Dermis blood vessel endothelial cell (primary cell): Measurements from ENCODE around the gene ZCRB1. TPM values are rescaled to one million over a fixed set of nuclear protein-coding genes. Genes with fewer than 3 reads are reported as not detected.
A peak's percentile ranks its signal among the peaks of the same experiment; 100 is the strongest.
"Not testable (repeated sequence)": the region's sequence is repeated elsewhere in the genome, so short reads cannot be mapped to it uniquely, and the experiment has no call there.

Source experiments
- DNase-seq: peaks from one replicate; pipeline ENCODE4 v3.0.0; 2010
- total RNA-seq: library from RNA; depleted of rRNA; stranded (reverse); fragments of >200 nt; gene quantifications from 2 replicates; pipeline ENCODE4 v1.2.3, GENCODE V29; 2014

The ZCRB1 gene, protein sequence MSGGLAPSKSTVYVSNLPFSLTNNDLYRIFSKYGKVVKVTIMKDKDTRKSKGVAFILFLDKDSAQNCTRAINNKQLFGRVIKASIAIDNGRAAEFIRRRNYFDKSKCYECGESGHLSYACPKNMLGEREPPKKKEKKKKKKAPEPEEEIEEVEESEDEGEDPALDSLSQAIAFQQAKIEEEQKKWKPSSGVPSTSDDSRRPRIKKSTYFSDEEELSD
- 22.1 and 33.4 TPM in 2 replicates for total RNA-seq

DNA sequence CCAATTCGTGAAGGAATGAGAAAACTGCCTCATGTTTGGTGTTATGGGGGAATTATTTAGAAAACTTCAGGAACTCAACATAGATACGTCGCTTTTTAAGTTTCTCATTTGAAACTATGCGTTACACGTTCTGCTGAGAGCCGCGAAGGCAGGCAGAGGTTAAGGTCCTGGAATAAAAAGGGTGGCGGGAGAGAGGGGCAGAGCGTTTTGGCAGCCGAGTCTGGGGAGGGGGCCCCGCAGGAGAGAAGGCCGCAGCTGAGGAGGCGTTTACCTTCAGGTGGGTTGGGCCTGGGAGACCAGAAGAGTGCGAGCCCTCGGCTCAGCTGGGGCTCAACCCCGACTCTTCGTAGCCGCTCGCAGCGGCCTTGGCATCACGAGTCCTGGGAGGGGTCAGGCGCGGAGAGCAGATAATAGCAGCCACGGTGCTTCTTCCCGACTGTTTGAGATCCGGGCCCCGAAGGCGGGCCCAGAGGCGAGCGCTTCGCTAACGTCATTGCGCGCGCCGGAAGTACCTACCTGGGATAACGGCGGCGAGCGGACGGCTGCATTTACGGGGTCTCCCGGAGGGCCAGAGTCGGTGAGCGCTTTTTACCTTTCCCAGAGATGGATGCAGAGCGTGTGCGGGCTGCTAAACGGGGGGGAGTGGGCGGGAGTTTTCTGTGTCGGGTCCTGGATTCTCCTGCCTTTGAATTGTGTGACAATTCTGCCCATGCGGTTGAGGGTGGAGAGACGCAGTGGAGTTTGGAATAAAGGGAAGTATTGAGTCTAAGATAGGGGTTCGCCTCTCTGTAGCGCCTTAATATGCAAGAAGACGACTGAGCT lies at the start of gene ZCRB1, which contains the start of gene PPHLN1:
Gene ZCRB1 (minus strand): TSS at position 442 of the 822 bp plus-strand sequence. CDS start 1,992 bp downstream, outside the sequence.
Gene PPHLN1 (plus strand): TSS at position 515 of the 822 bp plus-strand sequence. CDS start 9,736 bp downstream, outside the sequence.
- DNase-seq: peak; percentile 79

DNA sequence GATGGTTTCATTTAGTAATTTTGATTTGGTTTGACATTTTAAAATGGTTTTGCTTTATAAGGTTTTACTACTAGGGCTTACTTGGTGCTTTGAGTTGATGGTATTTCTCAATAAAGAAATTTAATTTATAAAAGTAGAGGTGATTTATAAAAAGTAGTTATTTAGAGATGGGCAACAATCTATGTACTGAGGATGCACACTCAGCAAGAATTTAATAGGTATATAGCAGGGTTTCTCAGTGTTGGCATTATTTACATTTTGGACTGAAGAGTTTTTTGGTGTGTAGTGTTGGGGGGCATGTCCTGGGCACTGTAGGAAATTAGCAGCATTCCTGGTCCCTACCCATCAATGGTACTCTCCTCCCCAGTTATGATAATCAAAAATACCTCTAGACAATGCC lies 47.8 kb upstream of the ZCRB1 start:
- no peak for DNase-seq

DNA sequence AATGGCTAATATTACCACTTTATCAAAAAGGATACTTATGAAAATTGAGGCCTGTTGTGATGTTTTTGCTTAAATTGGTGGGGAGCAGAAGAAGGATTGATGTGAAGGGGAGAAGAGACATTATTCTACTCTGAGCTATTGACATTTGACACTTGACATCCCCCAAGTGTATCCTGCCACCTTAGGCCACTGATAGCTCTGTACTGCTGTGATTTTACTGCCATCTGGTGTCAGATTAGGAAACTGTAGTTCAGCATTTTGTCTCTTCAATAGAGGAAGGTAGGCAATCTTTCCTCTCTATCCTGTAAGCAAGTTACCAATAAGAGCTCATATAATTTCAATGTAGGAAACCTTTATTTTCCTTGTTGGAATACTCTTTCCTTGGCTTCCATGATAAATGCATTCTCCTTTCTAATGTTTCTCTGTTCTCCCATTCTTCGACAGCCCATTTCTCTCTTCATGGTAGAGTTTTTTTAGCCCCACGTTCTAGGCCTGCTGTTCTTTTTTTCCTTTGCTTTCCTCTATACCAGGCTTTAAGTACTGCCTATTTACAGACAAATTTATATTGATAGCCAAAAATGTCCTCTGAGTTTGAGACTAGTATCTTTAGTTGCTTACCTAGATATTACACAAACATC lies 46.4 kb upstream of the ZCRB1 start:
- DNase-seq: peak; percentile 70

DNA sequence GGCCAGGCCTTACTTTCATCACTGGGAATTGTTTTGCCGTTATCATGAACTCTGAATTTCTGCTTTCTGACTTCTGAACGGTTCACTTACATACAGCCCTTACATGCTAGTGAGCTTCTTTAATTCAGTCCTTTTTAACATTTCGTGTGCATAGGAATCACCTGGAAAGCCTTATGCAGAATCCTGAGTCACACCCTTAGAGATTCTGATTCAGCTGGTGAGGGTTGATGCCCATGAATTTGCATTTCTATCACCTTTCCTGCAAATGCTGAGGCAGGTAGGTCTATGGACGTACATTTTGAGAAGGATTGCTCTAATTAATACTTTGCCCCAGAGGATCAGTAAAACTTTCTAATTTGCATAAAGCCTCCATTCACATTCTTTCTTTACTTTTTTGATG lies 44.1 kb upstream of the ZCRB1 start:
- DNase-seq: no peak

DNA sequence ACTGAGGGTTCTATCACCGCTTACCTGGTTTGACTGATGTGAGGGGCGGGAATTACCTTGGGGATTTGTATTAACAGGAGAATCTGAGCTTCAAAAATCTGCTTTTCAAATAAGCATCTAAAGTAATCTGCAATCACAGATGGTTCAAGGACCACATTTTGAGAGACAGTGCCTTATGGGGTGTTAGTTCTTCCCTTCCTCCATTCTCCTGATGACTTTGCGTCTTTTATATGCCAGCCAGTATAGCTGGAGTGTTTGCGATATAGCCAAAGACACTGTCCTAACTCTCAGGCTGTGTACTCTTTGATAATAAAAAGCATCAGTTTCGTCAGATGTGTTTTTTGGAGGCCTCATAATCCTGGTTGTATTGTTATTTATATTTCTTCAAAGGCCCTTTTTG lies 39.6 kb upstream of the ZCRB1 start:
- no peak for DNase-seq

DNA sequence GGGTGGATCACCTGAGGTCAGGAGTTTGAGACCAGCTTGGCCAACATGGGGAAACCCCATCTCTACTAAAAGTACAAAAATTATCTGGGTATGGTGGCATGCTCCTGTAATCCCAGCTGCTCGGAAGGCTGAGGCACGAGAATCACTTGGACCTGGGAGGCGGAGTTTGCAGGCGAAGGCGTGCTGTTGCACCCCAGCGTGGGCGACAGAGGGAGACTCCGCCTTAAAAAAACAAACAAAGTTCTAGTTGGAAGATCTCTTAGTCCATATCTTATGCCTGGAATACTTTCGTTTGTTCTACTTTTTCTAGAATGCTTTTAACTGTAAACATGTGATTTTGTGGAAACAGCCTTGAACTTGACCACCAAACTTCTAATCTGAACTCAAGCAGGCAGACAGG lies 38.8 kb upstream of the ZCRB1 start:
- no peak for DNase-seq

DNA sequence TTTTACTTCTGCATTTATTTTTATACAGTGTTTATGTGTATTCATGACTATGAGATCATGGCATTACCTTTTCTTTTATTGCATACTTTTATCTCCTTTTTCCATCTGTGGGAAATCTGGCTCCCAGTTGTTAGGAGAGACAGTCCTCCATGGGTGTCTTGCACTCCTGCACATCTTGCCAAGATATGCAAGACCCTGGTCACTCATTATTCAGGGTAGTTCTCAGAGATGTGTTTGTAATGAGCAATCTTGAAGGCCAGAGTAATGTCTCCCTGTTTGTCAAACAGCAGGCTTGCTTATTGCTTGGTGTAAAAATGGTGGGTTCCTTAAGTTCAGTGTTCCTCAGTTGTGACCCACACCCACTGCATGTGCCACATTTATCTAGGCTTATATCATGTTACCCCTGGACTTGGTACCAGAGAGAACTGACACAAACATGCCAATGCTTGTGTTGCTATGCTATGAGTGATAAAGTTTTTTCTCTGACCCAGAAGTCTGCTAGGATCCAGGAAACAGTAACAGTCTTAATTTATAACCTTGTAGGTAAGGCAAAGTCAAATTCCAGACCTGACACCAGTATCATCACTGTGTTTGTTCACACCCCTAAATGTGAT lies 36.9 kb upstream of the ZCRB1 start:
- DNase-seq: no peak

DNA sequence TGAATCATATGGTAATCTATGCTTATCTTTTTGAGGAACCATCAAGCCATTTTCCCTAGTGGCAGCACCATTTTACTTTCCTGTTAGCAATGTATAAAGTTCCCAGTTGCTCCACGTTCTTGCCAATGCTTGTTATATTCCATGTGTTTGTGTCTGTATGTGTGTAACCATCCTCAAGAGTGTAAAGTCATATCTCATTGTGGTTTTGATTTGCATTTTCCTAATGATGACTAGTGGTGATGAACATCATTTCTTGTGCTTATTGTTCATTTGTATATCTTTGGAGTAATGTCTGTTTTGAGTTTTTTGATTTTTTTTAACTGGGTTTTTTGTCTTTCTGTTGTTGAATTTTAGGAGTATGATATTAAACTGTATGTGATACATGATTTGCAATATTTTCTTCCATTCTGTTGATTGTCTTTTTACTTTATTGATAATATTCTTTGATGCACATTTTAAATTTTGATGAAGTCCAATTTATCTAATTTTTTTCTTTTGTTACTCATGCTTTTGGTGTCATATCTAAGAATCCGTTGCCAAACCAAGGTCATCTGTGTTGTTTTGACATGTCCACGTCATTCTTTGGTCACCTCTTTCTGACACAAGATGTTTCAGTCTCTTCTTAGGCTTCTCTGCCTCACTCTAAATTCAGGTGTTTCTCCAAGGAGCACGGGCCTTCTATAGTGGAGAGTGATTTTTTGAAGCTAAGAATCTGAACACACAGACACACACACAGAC lies 36.2 kb upstream of the ZCRB1 start:
- no peak for DNase-seq

DNA sequence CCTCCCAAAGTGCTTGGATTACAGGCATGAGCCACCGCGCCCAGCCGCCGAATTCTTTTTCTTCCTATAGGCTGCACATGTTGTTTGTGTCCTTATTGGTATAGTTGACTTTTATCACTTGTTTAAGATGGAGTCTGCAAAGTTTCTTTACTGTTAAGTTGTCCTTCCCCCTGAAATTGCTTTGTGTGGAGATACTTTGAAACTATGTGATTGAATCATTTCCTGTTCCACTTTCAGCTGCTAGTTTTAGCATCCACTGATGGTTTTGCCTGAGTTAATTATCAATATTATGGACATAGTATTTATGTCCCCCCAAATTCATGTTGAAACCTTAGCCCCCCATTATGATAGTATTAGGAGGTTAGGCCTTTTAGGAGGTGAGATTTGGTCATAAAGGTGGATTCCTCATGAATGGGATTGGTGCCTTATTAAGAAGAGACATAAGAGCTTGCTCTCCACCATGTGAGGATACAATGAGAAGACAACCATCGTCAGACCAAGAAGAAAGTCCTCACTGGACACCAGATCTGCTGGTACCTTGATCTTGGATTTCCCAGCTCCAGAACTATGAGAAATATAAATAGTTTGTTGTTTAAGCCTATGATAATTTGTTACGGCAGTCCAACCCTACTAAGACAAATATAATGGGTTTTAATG lies 35.0 kb upstream of the ZCRB1 start:
- DNase-seq: peak; percentile 25

DNA sequence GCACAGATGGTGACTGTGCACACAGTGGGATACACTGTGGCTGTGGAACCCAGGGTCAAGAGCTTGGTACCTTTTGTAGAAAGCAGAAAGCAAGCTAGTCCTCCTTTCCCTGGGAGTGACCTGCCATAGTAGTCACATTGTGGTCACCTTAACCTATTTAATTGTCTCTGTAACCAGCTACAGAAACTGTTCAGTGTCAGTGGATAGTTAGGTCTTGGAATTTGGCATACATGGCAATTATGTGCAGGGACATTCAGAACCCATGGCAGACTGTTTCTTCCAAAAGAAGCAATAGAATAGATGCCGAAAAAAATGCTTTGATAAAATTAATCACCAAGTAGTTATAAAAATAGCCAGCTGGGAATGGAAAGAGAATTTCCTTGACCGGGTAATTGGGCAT lies 30.4 kb upstream of the ZCRB1 start:
- DNase-seq: no peak

DNA sequence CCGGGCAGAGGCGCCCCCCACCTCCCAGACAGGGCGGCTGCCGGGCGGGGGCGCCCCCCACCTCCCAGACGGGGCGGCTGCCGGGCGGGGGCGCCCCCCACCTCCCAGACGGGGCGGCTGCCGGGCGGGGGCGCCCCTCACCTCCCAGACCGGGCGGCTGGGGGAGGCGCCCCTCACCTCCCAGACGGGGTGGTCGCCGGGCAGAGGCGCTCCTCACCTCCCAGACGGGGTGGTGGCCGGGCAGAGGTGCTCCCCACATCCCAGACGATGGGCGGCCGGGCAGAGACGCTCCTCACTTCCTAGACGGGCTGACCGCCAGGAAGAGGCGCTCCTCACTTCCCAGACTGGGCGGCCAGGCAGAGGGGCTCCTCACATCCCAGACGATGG lies 24.1 kb upstream of the ZCRB1 start:
- DNase-seq: not testable (repeated sequence)

DNA sequence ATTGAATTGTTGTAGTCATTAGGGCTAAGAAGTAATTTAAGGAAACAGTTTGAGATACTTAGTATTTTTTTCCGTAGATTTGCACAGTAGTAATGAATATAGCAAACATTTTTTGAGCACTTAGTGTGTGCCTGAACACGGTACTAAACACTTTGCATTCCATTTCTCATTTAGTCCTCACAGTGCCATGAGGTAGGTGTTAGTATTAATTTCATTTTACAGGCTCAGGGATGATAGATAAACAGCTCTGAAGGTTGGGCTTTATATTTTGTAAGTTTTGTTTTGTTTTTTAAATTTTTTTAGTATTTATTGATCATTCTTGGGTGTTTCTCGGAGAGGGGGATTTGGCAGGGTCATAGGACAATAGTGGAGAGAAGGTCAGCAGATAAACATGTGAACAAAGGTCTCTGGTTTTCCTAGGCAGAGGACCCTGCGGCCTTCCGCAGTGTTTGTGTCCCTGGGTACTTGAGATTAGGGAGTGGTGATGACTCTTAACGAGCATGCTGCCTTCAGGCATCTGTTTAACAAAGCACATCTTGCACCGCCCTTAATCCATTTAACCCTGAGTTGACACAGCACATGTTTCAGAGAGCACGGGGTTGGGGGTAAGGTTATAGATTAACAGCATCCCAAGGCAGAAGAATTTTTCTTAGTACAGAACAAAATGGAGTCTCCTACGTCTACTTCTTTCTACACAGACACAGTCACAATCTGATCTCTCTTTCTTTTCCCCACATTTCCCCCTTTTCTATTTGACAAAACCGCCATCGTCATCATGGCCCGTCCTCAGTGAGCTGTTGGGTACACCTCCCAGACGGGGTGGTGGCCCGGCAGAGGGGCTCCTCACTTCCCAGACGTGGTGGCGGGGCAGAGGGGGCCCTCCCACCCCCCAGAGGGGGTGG lies 23.5 kb upstream of the ZCRB1 start:
- DNase-seq: not testable (repeated sequence)

DNA sequence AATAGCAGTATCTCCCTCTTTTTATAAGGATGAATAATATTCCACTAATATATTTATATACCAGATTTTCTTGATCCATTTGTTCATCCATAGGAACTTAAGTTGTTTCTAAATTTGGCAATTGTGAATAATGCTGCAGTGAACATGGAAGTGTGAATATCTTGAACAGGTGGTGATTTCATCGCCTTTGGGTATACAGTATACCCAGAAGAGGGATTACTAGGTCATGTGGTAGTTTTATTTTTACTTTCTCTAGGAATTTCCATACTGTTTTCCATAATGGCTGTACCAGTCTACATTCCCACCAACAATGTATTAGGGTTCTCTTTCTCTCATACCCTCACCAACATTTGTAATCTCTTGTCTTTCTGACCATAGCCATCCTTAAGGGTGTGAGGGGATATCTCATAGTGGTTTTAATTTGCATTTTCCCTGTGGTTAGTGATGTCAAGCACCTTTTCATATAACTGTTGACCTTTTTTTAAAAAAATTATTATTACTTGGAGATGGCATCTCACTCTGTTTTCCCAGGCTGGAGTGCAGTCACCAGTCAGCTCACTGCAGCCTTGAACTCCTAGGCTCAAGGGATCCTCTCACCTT lies 20.6 kb upstream of the ZCRB1 start:
- DNase-seq: no peak

DNA sequence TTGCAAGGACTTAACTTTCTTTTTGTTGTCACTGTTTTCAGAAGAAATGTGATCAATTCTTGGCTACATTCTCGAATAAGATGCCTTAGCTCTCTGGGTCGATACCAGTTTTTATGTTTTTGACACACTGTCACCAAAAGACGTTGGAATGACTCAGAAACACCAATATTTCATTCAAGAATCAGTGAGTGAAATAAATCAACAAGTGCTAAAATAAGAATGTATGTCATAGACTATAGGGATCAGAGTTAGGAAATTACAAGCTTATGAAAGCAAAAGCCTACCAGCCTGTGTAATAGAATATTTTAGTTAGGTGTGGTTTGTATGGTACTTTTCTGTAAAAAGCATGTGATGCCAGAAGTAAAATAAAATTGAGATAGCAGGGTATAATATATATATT lies 17.8 kb upstream of the ZCRB1 start:
- DNase-seq: no peak

DNA sequence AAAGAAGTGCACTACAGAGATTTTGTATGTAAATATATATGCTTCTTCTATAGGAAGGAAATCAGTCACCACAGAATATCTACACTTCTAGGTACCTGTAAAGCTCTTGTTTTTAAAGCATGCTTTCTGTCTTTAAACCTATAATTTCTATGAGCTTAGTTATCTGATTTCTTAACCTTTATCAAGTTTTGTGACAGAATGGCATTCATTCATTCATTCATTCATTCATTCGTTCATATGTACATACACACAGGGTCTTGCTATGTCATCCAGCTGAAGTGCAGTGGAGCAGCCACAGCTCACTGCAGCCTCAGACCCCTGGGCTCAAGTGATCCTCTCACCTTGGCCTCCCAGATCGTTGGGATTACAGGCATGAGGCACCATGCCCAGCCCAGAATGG lies 16.1 kb upstream of the ZCRB1 start:
- DNase-seq: no peak

DNA sequence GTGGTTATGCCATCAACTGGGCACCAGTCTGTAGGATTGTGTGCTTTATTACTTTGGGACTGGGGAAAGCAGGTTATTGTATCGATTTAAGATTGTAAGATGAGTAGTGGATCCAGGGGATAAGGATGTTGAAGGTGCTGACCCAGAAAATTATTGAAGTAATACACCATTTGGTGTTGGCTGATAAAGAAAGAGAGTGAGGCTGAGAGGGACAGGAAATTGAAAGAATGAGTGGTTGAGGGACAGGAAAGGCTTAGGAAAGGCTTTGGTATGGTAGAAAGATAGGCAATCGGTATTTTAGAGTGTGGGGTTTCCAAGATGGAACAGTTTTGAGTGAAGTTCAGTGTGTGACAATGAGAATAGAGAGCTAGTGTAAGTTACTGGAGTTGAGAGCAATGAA lies 12.4 kb upstream of the ZCRB1 start:
- DNase-seq: no peak

DNA sequence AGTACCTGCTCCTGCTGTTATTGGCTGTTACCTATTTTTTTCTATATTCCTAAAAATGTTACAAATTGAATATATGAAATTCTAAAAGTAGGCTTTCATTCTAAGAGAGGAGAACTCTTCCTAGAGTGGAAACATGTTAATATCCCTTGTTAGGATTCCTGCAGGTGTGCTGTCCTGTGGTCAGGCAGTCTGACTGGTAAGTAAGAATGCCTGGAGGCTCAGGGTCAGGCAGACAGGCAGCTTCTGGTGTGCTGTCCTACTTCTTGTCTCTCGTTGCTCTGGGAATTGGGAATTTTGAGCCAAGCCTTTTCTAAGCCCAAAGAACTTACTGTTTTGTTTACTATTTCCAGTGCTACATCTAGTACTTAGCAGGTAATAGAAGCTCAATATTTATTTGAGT lies 10.4 kb upstream of the ZCRB1 start:
- no peak for DNase-seq

DNA sequence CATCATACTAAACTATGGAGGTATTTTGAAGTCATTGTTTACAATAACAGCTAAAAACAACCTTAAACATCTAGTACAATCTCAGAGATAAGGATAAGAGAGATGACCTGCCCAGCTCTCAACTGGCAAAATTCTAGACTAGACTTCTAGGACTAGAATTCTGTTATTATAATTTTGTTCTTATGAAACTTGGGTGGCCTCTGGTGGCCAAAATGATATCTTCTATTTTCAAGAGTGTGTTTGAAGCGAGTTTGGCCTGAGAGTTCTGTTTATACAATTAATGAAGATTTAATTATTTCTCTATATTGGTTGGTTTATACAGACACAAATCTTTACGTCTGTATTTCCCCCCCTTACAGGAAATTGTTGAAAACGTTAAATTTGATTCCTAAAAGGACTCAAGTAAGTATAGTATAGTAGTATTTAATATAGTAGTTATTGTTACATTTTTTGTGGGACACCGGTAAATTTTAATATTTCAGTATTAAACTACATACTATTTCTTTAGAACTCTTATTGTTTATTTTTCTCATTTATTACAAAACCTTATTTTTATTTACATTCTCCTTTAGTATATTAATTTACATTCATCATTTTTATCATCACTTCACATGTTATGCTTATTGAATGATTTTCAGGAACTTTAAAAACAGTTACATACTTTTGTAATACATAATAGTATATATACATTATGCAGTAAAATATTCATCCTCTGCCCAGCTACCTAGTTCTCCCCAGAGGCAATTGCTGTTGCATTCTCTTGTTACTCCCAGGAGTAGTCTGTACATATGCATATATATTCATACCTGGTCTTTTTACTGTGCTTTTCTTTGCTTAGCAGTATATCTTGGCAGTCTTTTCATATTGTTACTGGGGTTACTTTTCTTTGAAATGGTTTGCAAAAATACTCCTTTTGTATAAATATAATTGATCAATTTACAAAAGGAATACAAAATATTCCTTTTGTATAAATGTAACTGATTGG lies 6.7 kb upstream of the ZCRB1 start:
- peak; percentile 73 for DNase-seq

DNA sequence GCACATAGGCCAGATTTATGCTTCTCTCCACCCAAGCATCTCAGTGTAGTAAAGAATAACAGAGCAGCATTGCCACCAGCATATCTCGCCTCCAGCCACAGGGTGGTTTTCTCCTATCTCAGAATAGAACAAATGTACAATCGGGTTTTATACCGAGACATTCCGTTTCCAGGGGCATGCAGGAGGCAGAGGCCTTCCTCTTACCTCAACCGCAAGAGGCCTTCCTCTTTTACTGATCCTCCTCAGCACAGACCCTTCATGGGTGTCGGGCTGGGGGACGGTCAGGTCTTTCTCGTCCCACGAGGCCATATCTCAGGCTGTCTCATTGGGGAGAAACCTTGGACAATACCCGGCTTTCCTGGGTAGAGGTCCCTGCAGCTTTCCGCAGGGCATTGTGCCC lies 4.2 kb upstream of the ZCRB1 start:
- DNase-seq: not testable (repeated sequence)
